ENCODE results near the gene IL36RN.

Gene IL36RN

DNA sequence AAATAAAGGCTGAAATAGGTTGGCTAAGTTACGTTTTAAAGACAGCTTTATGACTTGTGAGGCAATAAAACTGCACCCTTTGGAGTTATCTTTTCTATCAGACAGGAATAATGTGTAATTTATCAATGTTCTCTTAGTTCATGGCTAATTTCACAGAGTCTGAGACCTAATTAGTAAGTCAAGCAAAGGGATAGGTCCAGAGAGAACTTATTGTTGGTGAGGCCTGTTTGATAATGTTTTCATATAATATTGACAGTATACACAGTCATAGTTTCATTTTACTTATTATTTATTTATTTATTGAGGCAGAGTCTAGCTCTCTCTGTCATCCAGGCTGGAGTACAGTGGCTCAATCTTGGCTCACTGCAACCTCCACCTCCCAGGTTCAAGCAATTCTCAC is 1.9 kb upstream of the IL36RN start:
- H3K79me2 ChIP-seq (ENCODE audit: low read length): no peaks in the 10 kb centered on the region
- no peak overlapping the region for H3K4me3 ChIP-seq (ENCODE audit: low read length)
- no peak for TF ChIP-seq EZH2phosphoT487 (IDR thresholded peaks at IDR 0.05; ENCODE audit: low read depth)
- TF ChIP-seq, protein P1, sequence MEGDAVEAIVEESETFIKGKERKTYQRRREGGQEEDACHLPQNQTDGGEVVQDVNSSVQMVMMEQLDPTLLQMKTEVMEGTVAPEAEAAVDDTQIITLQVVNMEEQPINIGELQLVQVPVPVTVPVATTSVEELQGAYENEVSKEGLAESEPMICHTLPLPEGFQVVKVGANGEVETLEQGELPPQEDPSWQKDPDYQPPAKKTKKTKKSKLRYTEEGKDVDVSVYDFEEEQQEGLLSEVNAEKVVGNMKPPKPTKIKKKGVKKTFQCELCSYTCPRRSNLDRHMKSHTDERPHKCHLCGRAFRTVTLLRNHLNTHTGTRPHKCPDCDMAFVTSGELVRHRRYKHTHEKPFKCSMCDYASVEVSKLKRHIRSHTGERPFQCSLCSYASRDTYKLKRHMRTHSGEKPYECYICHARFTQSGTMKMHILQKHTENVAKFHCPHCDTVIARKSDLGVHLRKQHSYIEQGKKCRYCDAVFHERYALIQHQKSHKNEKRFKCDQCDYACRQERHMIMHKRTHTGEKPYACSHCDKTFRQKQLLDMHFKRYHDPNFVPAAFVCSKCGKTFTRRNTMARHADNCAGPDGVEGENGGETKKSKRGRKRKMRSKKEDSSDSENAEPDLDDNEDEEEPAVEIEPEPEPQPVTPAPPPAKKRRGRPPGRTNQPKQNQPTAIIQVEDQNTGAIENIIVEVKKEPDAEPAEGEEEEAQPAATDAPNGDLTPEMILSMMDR (IDR thresholded peaks at IDR 0.05; ENCODE audit: low read depth, low read length): no peak
- no peaks in the 10 kb centered on the region for H3K27me3 ChIP-seq (ENCODE audit: low read depth, low read length)
- H3K27ac ChIP-seq (ENCODE audit: low read length): no peak overlapping the region
- H2AFZ ChIP-seq (ENCODE audit: low read depth, low read length): no peak overlapping the region
- H4K20me1 ChIP-seq (ENCODE audit: insufficient read depth, low read length): no peaks in the 10 kb centered on the region
- H3K4me1 ChIP-seq (ENCODE audit: low read length): no peaks in the 10 kb centered on the region
- no peak overlapping the region for H3K9ac ChIP-seq (ENCODE audit: low read length)
- H3K36me3 ChIP-seq (replicated peaks; ENCODE audit: low read depth, low read length): no peaks in the 10 kb centered on the region
- no peak overlapping the region for H3K4me2 ChIP-seq (ENCODE audit: low read length)
- H3K9me3 ChIP-seq (ENCODE audit: insufficient read depth, low read length): no peaks in the 10 kb centered on the region

DNA sequence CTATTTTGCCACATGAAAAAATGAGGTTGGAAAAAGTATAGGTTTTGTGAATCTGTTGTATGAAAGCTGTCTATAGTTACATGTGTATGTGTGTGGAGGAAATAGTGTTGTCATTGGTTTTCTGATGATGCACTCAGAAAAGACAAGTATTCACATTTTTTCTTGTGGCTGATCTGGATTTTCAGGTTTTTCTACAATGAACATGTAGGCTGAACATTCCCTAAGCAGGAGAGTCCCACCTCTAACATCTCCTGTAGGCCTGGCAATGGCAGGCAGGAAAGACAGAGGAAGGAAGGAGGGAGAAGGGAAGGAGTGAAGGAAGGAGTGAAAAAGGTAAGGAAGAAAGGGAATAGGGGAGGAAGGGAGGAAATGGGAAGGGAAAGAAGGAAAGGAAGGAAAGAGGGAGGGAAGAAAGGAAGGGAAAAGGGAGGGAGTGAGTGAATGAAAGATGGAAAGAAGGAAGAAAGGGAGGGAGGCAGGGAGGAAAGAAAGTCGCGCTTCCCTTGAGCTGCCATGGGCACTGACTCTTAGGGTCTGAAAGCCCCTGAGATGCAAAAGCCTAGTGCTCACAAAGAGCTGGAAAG is 495 bp upstream of the IL36RN start:
- Histone ChIP-seq H3K9me3 (ENCODE audit: insufficient read depth, low read length) (no peaks in the 10 kb centered on the region), H3K4me3 (ENCODE audit: low read length) (no peak overlapping the region), H3K79me2 (ENCODE audit: low read length) (no peaks in the 10 kb centered on the region), H3K27me3 (ENCODE audit: low read depth, low read length) (no peaks in the 10 kb centered on the region), H3K9ac (ENCODE audit: low read length) (no peak overlapping the region), H3K36me3 (replicated peaks; ENCODE audit: low read depth, low read length) (no peaks in the 10 kb centered on the region), H3K27ac (ENCODE audit: low read length) (no peak overlapping the region), H4K20me1 (ENCODE audit: insufficient read depth, low read length) (no peaks in the 10 kb centered on the region), H3K4me1 (ENCODE audit: low read length) (no peaks in the 10 kb centered on the region), H2AFZ (ENCODE audit: low read depth, low read length) (no peak overlapping the region), H3K4me2 (ENCODE audit: low read length) (no peak overlapping the region)
- no peak for TF ChIP-seq EZH2phosphoT487 (IDR thresholded peaks at IDR 0.05; ENCODE audit: low read depth)
- TF ChIP-seq, protein P1 (IDR thresholded peaks at IDR 0.05; ENCODE audit: low read depth, low read length): no peak

DNA sequence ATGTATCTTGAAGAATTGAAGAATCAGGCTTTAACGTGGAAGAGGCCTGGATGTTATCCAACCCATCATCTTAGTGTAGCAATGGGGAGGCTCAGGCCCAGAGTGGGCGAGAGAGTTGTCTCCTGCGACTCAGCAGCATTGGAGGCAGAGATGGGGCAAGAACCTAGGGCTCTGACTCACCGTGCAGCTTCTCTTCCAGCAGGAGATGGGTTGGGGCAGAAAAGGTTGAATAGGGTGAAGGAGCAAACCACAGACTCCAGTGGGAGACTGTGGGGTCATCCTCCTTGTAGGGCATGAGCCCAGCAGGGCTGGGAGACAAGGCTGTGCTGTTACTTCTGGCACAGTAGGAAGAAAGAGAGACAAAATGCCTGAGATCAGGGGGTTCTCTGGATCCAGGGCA is 1.4 kb downstream of the IL36RN start:
- H3K9ac ChIP-seq (ENCODE audit: low read length): no peak overlapping the region
- no peaks in the 10 kb centered on the region for H3K36me3 ChIP-seq (replicated peaks; ENCODE audit: low read depth, low read length)
- H3K4me1 ChIP-seq (ENCODE audit: low read length): no peaks in the 10 kb centered on the region
- no peaks in the 10 kb centered on the region for H3K27me3 ChIP-seq (ENCODE audit: low read depth, low read length)
- no peaks in the 10 kb centered on the region for H4K20me1 ChIP-seq (ENCODE audit: insufficient read depth, low read length)
- TF ChIP-seq, protein P1 (IDR thresholded peaks at IDR 0.05; ENCODE audit: low read depth, low read length): no peak
- no peak for TF ChIP-seq EZH2phosphoT487 (IDR thresholded peaks at IDR 0.05; ENCODE audit: low read depth)
- no peaks in the 10 kb centered on the region for H3K9me3 ChIP-seq (ENCODE audit: insufficient read depth, low read length)
- no peak overlapping the region for H3K27ac ChIP-seq (ENCODE audit: low read length)
- no peak overlapping the region for H3K4me3 ChIP-seq (ENCODE audit: low read length)
- H2AFZ ChIP-seq (ENCODE audit: low read depth, low read length): no peak overlapping the region
- H3K4me2 ChIP-seq (ENCODE audit: low read length): no peak overlapping the region
- no peaks in the 10 kb centered on the region for H3K79me2 ChIP-seq (ENCODE audit: low read length)

DNA sequence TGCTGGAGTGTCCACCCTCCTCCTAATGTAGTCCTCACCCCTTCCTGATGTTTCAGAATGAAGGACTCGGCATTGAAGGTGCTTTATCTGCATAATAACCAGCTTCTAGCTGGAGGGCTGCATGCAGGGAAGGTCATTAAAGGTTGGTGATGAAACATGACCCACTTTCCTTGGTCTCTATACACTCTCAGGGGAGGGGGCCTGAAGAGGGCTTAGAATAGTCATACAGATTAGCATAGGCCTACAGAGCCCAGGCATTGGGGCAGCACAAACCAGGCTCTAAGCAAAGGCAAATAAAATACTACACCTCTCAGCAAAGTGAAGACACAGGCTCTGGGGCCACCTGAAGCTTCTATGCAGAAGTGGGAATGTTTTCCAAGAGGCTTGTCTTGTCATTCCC is 1.8 kb downstream of the IL36RN start:
- no peaks in the 10 kb centered on the region for H3K9me3 ChIP-seq (ENCODE audit: insufficient read depth, low read length)
- H3K27ac ChIP-seq (ENCODE audit: low read length): no peak overlapping the region
- H3K4me1 ChIP-seq (ENCODE audit: low read length): no peaks in the 10 kb centered on the region
- no peaks in the 10 kb centered on the region for H3K27me3 ChIP-seq (ENCODE audit: low read depth, low read length)
- no peak overlapping the region for H3K9ac ChIP-seq (ENCODE audit: low read length)
- no peaks in the 10 kb centered on the region for H4K20me1 ChIP-seq (ENCODE audit: insufficient read depth, low read length)
- no peaks in the 10 kb centered on the region for H3K79me2 ChIP-seq (ENCODE audit: low read length)
- TF ChIP-seq EZH2phosphoT487 (IDR thresholded peaks at IDR 0.05; ENCODE audit: low read depth): no peak
- TF ChIP-seq, protein P1 (IDR thresholded peaks at IDR 0.05; ENCODE audit: low read depth, low read length): no peak
- no peaks in the 10 kb centered on the region for H3K36me3 ChIP-seq (replicated peaks; ENCODE audit: low read depth, low read length)
- no peak overlapping the region for H3K4me2 ChIP-seq (ENCODE audit: low read length)
- H3K4me3 ChIP-seq (ENCODE audit: low read length): no peak overlapping the region
- no peak overlapping the region for H2AFZ ChIP-seq (ENCODE audit: low read depth, low read length)
